K562 (cell line): Measurements from ENCODE around the gene WASF2. TPM values are rescaled to one million over a fixed set of nuclear protein-coding genes. Genes with fewer than 3 reads are reported as not detected.

Experiments
- CBX3 ChIP-seq, 2 experiments: IDR thresholded peaks; 1 replicate in 1 of 2; 2 replicates in 1 of 2; pipeline ENCODE4 v1.6.1; 2012; ENCODE audit warnings: inconsistent platforms in 2 of 2, low read length in 2 of 2, borderline replicate concordance in 1 of 2, control low read depth in 1 of 2
- E2F3 ChIP-seq: fragments of 250-450 bp; sonication (Bioruptor Pico); IDR thresholded peaks from 2 replicates; pipeline ENCODE4 v1.4.0; 2020; ENCODE audit warnings: mild to moderate bottlenecking
- GATAD2B ChIP-seq: fragments of 450-650 bp; IDR thresholded peaks from 2 replicates; pipeline ENCODE4 v1.6.1; 2017; ENCODE audit warnings: mild to moderate bottlenecking, borderline replicate concordance
- HCFC1 ChIP-seq: IDR thresholded peaks from 2 replicates; pipeline ENCODE4 v1.6.1; 2012; ENCODE audit warnings: low read depth, low read length, improper control_type of control experiment
- HDGF ChIP-seq: fragments of 450-650 bp; IDR thresholded peaks from 2 replicates; pipeline ENCODE4 v1.6.1; 2016
- KAT2B ChIP-seq: IDR thresholded peaks from one replicate; pipeline ENCODE4 v1.6.1; 2012; ENCODE audit warnings: low read depth, mild to moderate bottlenecking, control low read depth, inconsistent platforms, low read length, moderate library complexity
- MYBL2 ChIP-seq, 2 experiments: fragments of 450-650 bp in 1 of 2; sonication (generic) in 1 of 2; formaldehyde crosslinking in 1 of 2; IDR thresholded peaks; 2 replicates each; pipeline versions ENCODE4 v1.6.1 to v1.8.1; 2017 to 2022; ENCODE audit warnings: borderline replicate concordance in 1 of 2, inconsistent platforms in 1 of 2, low read depth in 1 of 2, mild to moderate bottlenecking in 1 of 2, missing genetic modification reagents in 1 of 2, moderate library complexity in 1 of 2
- NCOA4 ChIP-seq: fragments of 450-650 bp; IDR thresholded peaks from 2 replicates; pipeline ENCODE4 v1.6.1; 2018; ENCODE audit warnings: mild to moderate bottlenecking; ENCODE audit not compliant: partially characterized antibody
- NEUROD1 ChIP-seq: fragments of 150-350 bp; IDR thresholded peaks from 2 replicates; pipeline ENCODE4 v1.6.1; 2014; ENCODE audit warnings: borderline replicate concordance, low read length, low read depth; ENCODE audit not compliant: partially characterized antibody
- SIN3A ChIP-seq, 2 experiments: fragments of 150-350 bp in 1 of 2; IDR thresholded peaks; 2 replicates each; pipeline ENCODE4 v1.6.1; 2011 to 2016; ENCODE audit warnings: borderline replicate concordance in 2 of 2, low read depth in 2 of 2, low read length in 2 of 2, mild to moderate bottlenecking in 2 of 2, moderate library complexity in 2 of 2; ENCODE audit not compliant: control insufficient read depth in 1 of 2
- SMAD4 ChIP-seq: fragments of 250-450 bp; sonication (Bioruptor Pico); conservative IDR thresholded peaks from 2 replicates; pipeline ENCODE4 v1.8.0; 2021; ENCODE audit warnings: inconsistent platforms, mild to moderate bottlenecking, moderate library complexity
- TAF1 ChIP-seq: IDR thresholded peaks from 2 replicates; pipeline ENCODE4 v1.6.1; 2011; ENCODE audit warnings: mild to moderate bottlenecking, low read length, moderate library complexity; ENCODE audit not compliant: insufficient read depth, control insufficient read depth, severe bottlenecking; ENCODE audit errors: extremely low read depth
- TAF15 ChIP-seq: fragments of 200-400 bp; formaldehyde crosslinking; IDR thresholded peaks from 2 replicates; pipeline ENCODE4 v1.6.1; 2017; ENCODE audit warnings: mild to moderate bottlenecking, low read depth, low read length, moderate library complexity
- ZBTB7A ChIP-seq: IDR thresholded peaks from 2 replicates; pipeline ENCODE4 v1.6.1; 2011; ENCODE audit warnings: low read depth, mild to moderate bottlenecking, low read length, moderate library complexity, borderline replicate concordance; ENCODE audit not compliant: control insufficient read depth
- ZNF12 ChIP-seq: sonication (generic); formaldehyde crosslinking; IDR thresholded peaks from 2 replicates; pipeline ENCODE4 v1.4.0; 2020; ENCODE audit warnings: mild to moderate bottlenecking, missing genetic modification reagents
- polyA plus RNA-seq, 8 experiments: library from polyadenylated mRNA; depleted of rRNA in 4 of 8; stranded (reverse) in 5 of 8; unstranded in 3 of 8; fragments of >200 nt; fragmentation: Nextera tagmentation in 2 of 8; fragmentation: Illumina TruSeq in 1 of 8; extraction: Ambion mirVana in 2 of 8; extraction: Trizol in 1 of 8; gene quantifications; 2 replicates each; pipeline versions ENCODE4 v1.2.1 to v1.2.3, GENCODE V29; 2011 to 2014; ENCODE audit warnings: inconsistent platforms in 1 of 8, missing spikeins in 1 of 8
- total RNA-seq, 7 experiments: library from RNA; depleted of rRNA in 6 of 7; stranded (reverse); fragments of >200 nt in 6 of 7; fragmentation: Illumina TruSeq in 2 of 7; extraction: Trizol in 2 of 7; gene quantifications; 2 replicates each; pipeline versions ENCODE4 v1.2.1 to v1.2.3, GENCODE V29; 2011 to 2021; ENCODE audit warnings: low replicate concordance in 1 of 7
- TF ChIP-seq, protein P1 (sequence below), 2 experiments: fragments of 150-350 bp in 1 of 2; IDR thresholded peaks; 2 replicates each; pipeline ENCODE4 v1.6.1; 2012 to 2016; ENCODE audit warnings: low read depth in 2 of 2, low read length in 2 of 2, mild to moderate bottlenecking in 1 of 2, moderate library complexity in 1 of 2
- TF ChIP-seq, protein P2 (sequence below): fragments of 250-450 bp; sonication (Bioruptor Pico); IDR thresholded peaks from 2 replicates; pipeline ENCODE4 v1.5.0; 2021
- TF ChIP-seq, protein P3 (sequence below), 2 experiments: fragments of 250-450 bp in 1 of 2; fragments of 450-650 bp in 1 of 2; sonication (Bioruptor Pico) in 1 of 2; IDR thresholded peaks; 2 replicates each; pipeline versions ENCODE4 v1.6.1 to v1.8.0; 2016 to 2021; ENCODE audit warnings: mild to moderate bottlenecking in 2 of 2, moderate library complexity in 2 of 2, missing compliant biosample characterization in 1 of 2, missing genetic modification characterization in 1 of 2

Gene WASF2
- total and polyA plus RNA-seq, 9 of the 15 experiments (the other 6 are each of a cell fraction or from before 2014, with no cell fraction given): 8.2 to 163 (median 31.2) TPM

DNA sequence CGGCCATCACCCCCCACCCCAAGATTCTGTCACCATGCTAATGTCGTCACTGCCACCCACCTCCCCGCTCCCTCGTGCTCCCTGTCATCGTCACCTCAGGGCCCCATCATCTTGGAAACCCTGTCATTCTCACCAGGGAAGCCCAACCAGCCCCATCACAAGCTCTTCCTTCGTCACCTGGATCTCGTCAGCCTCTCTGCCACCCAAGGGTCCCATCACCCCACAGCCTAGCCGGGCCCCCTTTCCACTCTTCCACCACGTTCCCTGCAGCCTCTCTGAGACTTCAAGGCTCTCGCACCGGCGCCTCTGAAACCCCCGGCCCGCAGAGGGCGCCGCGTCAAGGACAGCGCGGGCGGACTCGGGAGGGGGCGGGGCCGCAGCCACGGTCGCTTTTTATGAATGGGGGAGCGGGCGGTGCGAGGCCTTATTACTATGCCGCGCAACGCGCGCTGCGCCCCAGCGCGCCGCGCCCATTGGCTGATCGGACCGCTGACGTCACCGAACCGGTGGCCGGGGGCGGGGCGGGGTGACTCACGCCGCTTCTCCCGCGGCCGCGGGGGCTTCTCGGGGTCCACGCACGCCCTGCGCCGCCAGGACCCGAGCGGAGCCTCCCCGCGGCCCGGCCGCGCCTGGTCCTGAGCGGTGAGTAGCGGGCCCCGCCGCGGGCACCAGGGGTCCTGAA is 97.7 kb downstream of the WASF2 start, which contains the start of gene GPR3 (continued):
- no peak for TF ChIP-seq TAF15
- TF ChIP-seq ZNF12 (CRISPR knock-in tag): no peak
- TF ChIP-seq MYBL2 (IDR thresholded peaks at IDR 0.05; ENCODE audit: low read depth): 0 out of 2 replicates have a peak, but pooled peaks have one; percentile 44
- no peak for TF ChIP-seq MYBL2 (CRISPR knock-in tag; IDR thresholded peaks at IDR 0.05; ENCODE audit: borderline replicate concordance)
- TF ChIP-seq NEUROD1: peak; percentile 20
- TF ChIP-seq SIN3A (IDR thresholded peaks at IDR 0.05; ENCODE audit: borderline replicate concordance in 2 of 2, control insufficient read depth in 1 of 2, low read depth in 2 of 2, low read length in 2 of 2): peak in 1 of 2 experiments; percentile 49; a peak in 1 of 4 replicates
- TF ChIP-seq E2F3 (CRISPR knock-in tag): 0 out of 2 replicates have a peak, but pooled peaks have one; percentile 16
- TF ChIP-seq NCOA4: no peak
- TF ChIP-seq ZBTB7A: peak; percentile 99
- peak; percentile 57 for TF ChIP-seq HCFC1
- TF ChIP-seq, protein P1, sequence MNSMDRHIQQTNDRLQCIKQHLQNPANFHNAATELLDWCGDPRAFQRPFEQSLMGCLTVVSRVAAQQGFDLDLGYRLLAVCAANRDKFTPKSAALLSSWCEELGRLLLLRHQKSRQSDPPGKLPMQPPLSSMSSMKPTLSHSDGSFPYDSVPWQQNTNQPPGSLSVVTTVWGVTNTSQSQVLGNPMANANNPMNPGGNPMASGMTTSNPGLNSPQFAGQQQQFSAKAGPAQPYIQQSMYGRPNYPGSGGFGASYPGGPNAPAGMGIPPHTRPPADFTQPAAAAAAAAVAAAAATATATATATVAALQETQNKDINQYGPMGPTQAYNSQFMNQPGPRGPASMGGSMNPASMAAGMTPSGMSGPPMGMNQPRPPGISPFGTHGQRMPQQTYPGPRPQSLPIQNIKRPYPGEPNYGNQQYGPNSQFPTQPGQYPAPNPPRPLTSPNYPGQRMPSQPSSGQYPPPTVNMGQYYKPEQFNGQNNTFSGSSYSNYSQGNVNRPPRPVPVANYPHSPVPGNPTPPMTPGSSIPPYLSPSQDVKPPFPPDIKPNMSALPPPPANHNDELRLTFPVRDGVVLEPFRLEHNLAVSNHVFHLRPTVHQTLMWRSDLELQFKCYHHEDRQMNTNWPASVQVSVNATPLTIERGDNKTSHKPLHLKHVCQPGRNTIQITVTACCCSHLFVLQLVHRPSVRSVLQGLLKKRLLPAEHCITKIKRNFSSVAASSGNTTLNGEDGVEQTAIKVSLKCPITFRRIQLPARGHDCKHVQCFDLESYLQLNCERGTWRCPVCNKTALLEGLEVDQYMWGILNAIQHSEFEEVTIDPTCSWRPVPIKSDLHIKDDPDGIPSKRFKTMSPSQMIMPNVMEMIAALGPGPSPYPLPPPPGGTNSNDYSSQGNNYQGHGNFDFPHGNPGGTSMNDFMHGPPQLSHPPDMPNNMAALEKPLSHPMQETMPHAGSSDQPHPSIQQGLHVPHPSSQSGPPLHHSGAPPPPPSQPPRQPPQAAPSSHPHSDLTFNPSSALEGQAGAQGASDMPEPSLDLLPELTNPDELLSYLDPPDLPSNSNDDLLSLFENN (IDR thresholded peaks at IDR 0.05; ENCODE audit: low read depth in 2 of 2, low read length in 2 of 2): peak in 1 of 2 experiments; percentile 48; a peak in 1 of 4 replicates
- peak; percentile 69 for TF ChIP-seq TAF1
- peak; percentile 94; the same call in 1 of the 2 replicates for TF ChIP-seq GATAD2B
- peak; percentile 68 for TF ChIP-seq SMAD4 (CRISPR knock-in tag)
- peak in 1 of 2 experiments; percentile 52; a peak in 1 of 3 replicates for TF ChIP-seq CBX3 (IDR thresholded peaks at IDR 0.05; ENCODE audit: borderline replicate concordance in 1 of 2, low read length in 2 of 2)
- TF ChIP-seq, protein P2, sequence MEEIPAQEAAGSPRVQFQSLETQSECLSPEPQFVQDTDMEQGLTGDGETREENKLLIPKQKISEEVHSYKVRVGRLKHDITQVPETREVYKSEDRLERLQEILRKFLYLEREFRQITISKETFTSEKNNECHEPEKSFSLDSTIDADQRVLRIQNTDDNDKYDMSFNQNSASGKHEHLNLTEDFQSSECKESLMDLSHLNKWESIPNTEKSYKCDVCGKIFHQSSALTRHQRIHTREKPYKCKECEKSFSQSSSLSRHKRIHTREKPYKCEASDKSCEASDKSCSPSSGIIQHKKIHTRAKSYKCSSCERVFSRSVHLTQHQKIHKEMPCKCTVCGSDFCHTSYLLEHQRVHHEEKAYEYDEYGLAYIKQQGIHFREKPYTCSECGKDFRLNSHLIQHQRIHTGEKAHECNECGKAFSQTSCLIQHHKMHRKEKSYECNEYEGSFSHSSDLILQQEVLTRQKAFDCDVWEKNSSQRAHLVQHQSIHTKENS: no peak
- TF ChIP-seq HDGF: no peak; the same call in 1 of the 2 replicates
- TF ChIP-seq, protein P3, sequence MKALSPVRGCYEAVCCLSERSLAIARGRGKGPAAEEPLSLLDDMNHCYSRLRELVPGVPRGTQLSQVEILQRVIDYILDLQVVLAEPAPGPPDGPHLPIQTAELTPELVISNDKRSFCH (CRISPR knock-in tag; IDR thresholded peaks at IDR 0.05): no peak
- TF ChIP-seq, protein P3 (tag; IDR thresholded peaks at IDR 0.05): peak; percentile 29; the same call in 1 of the 2 replicates
- TF ChIP-seq KAT2B: no peak
